MCF 10A (cell line): ENCODE results near the gene AHCYL2. TPM values are rescaled to one million over a fixed set of nuclear protein-coding genes. Genes with fewer than 3 reads are reported as not detected.

Experiments used
- BruUV-seq: library from RNA; stranded (reverse); fragments of 400-500 nt; replicated peaks from 2 replicates; lab custom pipeline; 2021; lab: Mats Ljungman, UMichigan
- CTCF ChIA-PET: fragments of 300-600 bp; sonication (Branson Sonifier 250); formaldehyde crosslinking; extraction: SDS; loops from one replicate; lab custom pipeline; 2021; ENCODE audit warnings: antibody characterized with exemption, inconsistent platforms; lab: Yijun Ruan, JAX
- POLR2A ChIA-PET: fragments of 300-600, 350-650 bp; sonication (Branson Sonifier 250); formaldehyde crosslinking; extraction: SDS; loops from one replicate; lab custom pipeline; 2020; ENCODE audit warnings: antibody characterized with exemption, inconsistent platforms; lab: Yijun Ruan, JAX
- DNase-seq: peaks from one replicate; pipeline ENCODE4 v3.0.0-alpha.2; 2018; ENCODE audit not compliant: unreplicated experiment
- H3K27ac Mint-ChIP-seq: one replicate; pipeline ENCODE4 v1.8.0; 2022; ENCODE audit warnings: mild to moderate bottlenecking, low read depth, mixed read lengths; ENCODE audit not compliant: unreplicated experiment
- H3K27me3 Mint-ChIP-seq: one replicate; pipeline ENCODE4 v1.8.0; 2022; ENCODE audit warnings: mixed read lengths; ENCODE audit not compliant: insufficient read depth, unreplicated experiment
- H3K36me3 Mint-ChIP-seq: one replicate; pipeline ENCODE4 v1.8.0; 2022; ENCODE audit warnings: mild to moderate bottlenecking, moderate library complexity, mixed read lengths; ENCODE audit not compliant: insufficient read depth, unreplicated experiment
- H3K4me1 Mint-ChIP-seq: one replicate; pipeline ENCODE4 v1.8.0; 2022; ENCODE audit warnings: mixed read lengths; ENCODE audit not compliant: insufficient read depth, unreplicated experiment
- H3K4me3 Mint-ChIP-seq: one replicate; pipeline ENCODE4 v1.8.0; 2022; ENCODE audit warnings: mild to moderate bottlenecking, moderate library complexity, mixed read lengths; ENCODE audit not compliant: unreplicated experiment
- H3K9me3 Mint-ChIP-seq: one replicate; pipeline ENCODE4 v1.8.0; 2022; ENCODE audit warnings: mixed read lengths; ENCODE audit not compliant: unreplicated experiment
- CTCF ChIP-seq: fragments of 200-600 bp; IDR thresholded peaks from one replicate; pipeline ENCODE4 v1.8.0; 2022; ENCODE audit warnings: antibody characterized with exemption, mild to moderate bottlenecking; ENCODE audit not compliant: unreplicated experiment
- intact Hi-C: fragments of 100-400 bp; cut with micrococcal nuclease; formaldehyde crosslinking; loops from 2 replicates; pipeline ENCODE4 v1.14.1; 2022
- total RNA-seq: library from RNA; stranded (reverse); gene quantifications from 2 replicates; pipeline ENCODE4 v1.2.3, GENCODE V29; 2022

The AHCYL2 gene
- total RNA-seq, 1 experiment from 2014 or later: 12.8 TPM

GRCh38 chr7:129370812-129371211 is 146.0 kb downstream of the AHCYL2 start:
- no peaks in the 10 kb centered on the region for H3K36me3 Mint-ChIP-seq
- no peak for TF ChIP-seq CTCF
- no peak overlapping the region for H3K4me3 Mint-ChIP-seq
- no peaks in the 10 kb centered on the region for H3K4me1 Mint-ChIP-seq
- no peaks in the 10 kb centered on the region for H3K27me3 Mint-ChIP-seq
- no peak for DNase-seq
- CTCF ChIA-PET: interaction anchor here (0.6 to 7.4 kb wide), 6 partner anchors 8 to 1940 kb away, joined by 3 to 179 read pairs (median 8); no protein-coding TSS in a partner anchor
- POLR2A ChIA-PET: interaction anchor here (1.0 kb wide), 1 partner anchor 10 kb away, joined by 3 read pairs; no protein-coding TSS in a partner anchor
- intact Hi-C loops: no loop called here
- no TSS peak for BruUV-seq
- H3K27ac Mint-ChIP-seq: no peak overlapping the region
- H3K9me3 Mint-ChIP-seq: no peaks in the 10 kb centered on the region

- Mint-ChIP-seq H3K4me3 (no peak overlapping the region), H3K36me3 (no peaks in the 10 kb centered on the region), H3K4me1 (no peaks in the 10 kb centered on the region), H3K27ac (no peak overlapping the region), H3K27me3 (no peaks in the 10 kb centered on the region), H3K9me3 (no peaks in the 10 kb centered on the region)
- no peak for TF ChIP-seq CTCF
- POLR2A ChIA-PET: interaction anchor here (1.0 kb wide), 1 partner anchor 9 kb away, joined by 3 read pairs; no protein-coding TSS in a partner anchor
- no peak for DNase-seq
- no TSS peak for BruUV-seq
- intact Hi-C loops: no loop called here
- CTCF ChIA-PET: interaction anchor here (0.6 to 7.4 kb wide), 4 partner anchors 39 to 1939 kb away, joined by 3 to 179 read pairs (median 4); no protein-coding TSS in a partner anchor
Observed at GRCh38 chr7:129371487-129371886, 146.7 kb downstream of the AHCYL2 start.

- no peak overlapping the region for H3K4me3 Mint-ChIP-seq
- no peak for DNase-seq
- CTCF ChIA-PET: interaction anchor here (0.6 to 6.9 kb wide), 11 partner anchors 11 to 1622 kb away, joined by 3 to 71 read pairs (median 4); no protein-coding TSS in a partner anchor
- TF ChIP-seq CTCF: no peak
- H3K4me1 Mint-ChIP-seq: no peaks in the 10 kb centered on the region
- H3K27me3 Mint-ChIP-seq: no peaks in the 10 kb centered on the region
- no peak overlapping the region for H3K27ac Mint-ChIP-seq
- no TSS peak for BruUV-seq
- H3K36me3 Mint-ChIP-seq: no peaks in the 10 kb centered on the region
- intact Hi-C loops: no loop called here
- H3K9me3 Mint-ChIP-seq: no peaks in the 10 kb centered on the region
- POLR2A ChIA-PET: interaction anchor here (0.7 kb wide), 1 partner anchor 54 kb away, joined by 4 read pairs; no protein-coding TSS in a partner anchor
Observed at GRCh38 chr7:129373651-129374428, 149.0 kb downstream of the AHCYL2 start.
